Osteocyte (in vitro differentiated cells): ENCODE measurements around the gene RFXAP. TPM values are rescaled to one million over a fixed set of nuclear protein-coding genes. Genes with fewer than 3 reads are reported as not detected.
A peak's percentile ranks its signal among the peaks of the same experiment; 100 is the strongest.
"Not testable (repeated sequence)": the region's sequence is repeated elsewhere in the genome, so short reads cannot be mapped to it uniquely, and the experiment has no call there.

ENCODE experiments used
- DNase-seq: peaks from one replicate; pipeline ENCODE4 v3.0.0; 2021; ENCODE audit warnings: mixed read lengths; ENCODE audit not compliant: unreplicated experiment; ENCODE audit errors: extremely low spot score
- H3K27ac Mint-ChIP-seq: one replicate; pipeline ENCODE4 v1.8.0; 2021; ENCODE audit warnings: mild to moderate bottlenecking, mixed read lengths; ENCODE audit not compliant: unreplicated experiment
- H3K27me3 Mint-ChIP-seq: one replicate; pipeline ENCODE4 v1.8.0; 2021; ENCODE audit warnings: mixed read lengths; ENCODE audit not compliant: unreplicated experiment
- H3K36me3 Mint-ChIP-seq: one replicate; pipeline ENCODE4 v1.8.0; 2021; ENCODE audit warnings: mixed read lengths; ENCODE audit not compliant: unreplicated experiment
- H3K4me1 Mint-ChIP-seq: one replicate; pipeline ENCODE4 v1.8.0; 2021; ENCODE audit warnings: mixed read lengths; ENCODE audit not compliant: unreplicated experiment
- H3K4me3 Mint-ChIP-seq: one replicate; pipeline ENCODE4 v1.8.0; 2021; ENCODE audit warnings: mild to moderate bottlenecking, moderate library complexity, mixed read lengths; ENCODE audit not compliant: unreplicated experiment
- H3K9me3 Mint-ChIP-seq: one replicate; pipeline ENCODE4 v1.8.0; 2021; ENCODE audit warnings: mixed read lengths; ENCODE audit not compliant: unreplicated experiment
- total RNA-seq: library from RNA; stranded (reverse); gene quantifications from 2 replicates; pipeline ENCODE4 v1.2.1, GENCODE V29; 2021
- TF ChIP-seq, protein P1 (sequence below): fragments of 200-600 bp; sonication (generic); IDR thresholded peaks from 2 replicates; pipeline ENCODE4 v1.5.0; 2021; ENCODE audit warnings: antibody characterized with exemption, mild to moderate bottlenecking, moderate library complexity

RFXAP gene
- total RNA-seq, 1 donor from 2014 or later = 4.9 TPM

DNA sequence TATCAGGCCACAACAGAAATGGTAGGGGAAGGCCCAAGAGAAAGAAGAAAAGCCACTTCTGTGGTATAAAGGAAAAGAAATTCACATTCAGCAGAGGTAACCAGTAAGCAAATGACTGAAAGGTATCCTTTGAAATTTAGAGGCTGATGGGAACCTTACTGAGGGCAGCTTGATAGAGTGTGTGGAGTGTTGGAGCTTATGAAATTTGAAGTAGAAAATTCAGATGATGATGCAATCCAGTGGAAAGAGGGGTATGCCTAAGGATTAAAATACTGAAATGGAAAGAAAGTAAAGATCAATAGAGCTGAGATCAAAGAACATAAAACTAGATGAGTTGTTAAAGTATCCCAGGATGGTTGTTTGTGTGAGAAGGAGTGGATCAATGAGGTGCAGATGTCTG lies 42.8 kb upstream of the RFXAP start:
- peaks cover 9% of the 10 kb centered on the region for H3K4me1 Mint-ChIP-seq
- TF ChIP-seq, protein P1, sequence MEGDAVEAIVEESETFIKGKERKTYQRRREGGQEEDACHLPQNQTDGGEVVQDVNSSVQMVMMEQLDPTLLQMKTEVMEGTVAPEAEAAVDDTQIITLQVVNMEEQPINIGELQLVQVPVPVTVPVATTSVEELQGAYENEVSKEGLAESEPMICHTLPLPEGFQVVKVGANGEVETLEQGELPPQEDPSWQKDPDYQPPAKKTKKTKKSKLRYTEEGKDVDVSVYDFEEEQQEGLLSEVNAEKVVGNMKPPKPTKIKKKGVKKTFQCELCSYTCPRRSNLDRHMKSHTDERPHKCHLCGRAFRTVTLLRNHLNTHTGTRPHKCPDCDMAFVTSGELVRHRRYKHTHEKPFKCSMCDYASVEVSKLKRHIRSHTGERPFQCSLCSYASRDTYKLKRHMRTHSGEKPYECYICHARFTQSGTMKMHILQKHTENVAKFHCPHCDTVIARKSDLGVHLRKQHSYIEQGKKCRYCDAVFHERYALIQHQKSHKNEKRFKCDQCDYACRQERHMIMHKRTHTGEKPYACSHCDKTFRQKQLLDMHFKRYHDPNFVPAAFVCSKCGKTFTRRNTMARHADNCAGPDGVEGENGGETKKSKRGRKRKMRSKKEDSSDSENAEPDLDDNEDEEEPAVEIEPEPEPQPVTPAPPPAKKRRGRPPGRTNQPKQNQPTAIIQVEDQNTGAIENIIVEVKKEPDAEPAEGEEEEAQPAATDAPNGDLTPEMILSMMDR = no peak
- H3K9me3 Mint-ChIP-seq = no peaks in the 10 kb centered on the region
- no peak overlapping the region for H3K4me3 Mint-ChIP-seq
- no peaks in the 10 kb centered on the region for H3K36me3 Mint-ChIP-seq
- peaks cover 16% of the 10 kb centered on the region for H3K27me3 Mint-ChIP-seq
- DNase-seq = no peak
- no peak overlapping the region for H3K27ac Mint-ChIP-seq

DNA sequence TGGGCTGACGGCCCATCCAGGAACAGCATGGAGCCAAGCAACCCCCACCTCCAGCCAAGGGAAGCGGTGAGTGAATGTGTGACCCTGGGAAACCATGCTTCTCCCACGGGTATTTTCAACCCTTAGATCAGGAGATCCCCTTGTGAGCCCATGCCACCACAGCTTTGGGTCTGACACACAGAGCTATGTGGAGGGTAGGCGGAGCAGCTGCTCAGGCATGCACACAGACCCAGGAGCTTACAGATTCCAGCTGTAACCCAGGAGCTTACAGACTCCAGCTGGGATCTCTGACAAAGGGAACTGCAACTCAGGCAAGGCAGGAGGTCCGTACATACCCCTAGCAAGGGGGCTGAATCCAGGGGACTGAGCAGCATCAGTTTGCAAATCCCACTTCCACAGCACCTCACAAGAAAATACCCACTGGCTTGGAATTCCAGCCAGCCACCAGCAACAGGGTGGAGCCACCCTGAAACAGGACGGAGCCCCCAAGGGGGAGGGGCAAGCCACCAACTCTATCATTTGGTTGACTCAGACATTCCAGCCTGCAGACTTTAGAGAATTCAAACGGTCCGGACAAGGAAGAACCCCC lies 40.8 kb upstream of the RFXAP start:
- Mint-ChIP-seq H3K36me3 (no peaks in the 10 kb centered on the region), H3K4me1 (peaks cover 9% of the 10 kb centered on the region), H3K27me3 (peaks cover 19% of the 10 kb centered on the region), H3K27ac (no peak overlapping the region), H3K4me3 (peak overlapping the region; percentile 44), H3K9me3 (no peaks in the 10 kb centered on the region)
- no peak for DNase-seq
- TF ChIP-seq, protein P1 = no peak

DNA sequence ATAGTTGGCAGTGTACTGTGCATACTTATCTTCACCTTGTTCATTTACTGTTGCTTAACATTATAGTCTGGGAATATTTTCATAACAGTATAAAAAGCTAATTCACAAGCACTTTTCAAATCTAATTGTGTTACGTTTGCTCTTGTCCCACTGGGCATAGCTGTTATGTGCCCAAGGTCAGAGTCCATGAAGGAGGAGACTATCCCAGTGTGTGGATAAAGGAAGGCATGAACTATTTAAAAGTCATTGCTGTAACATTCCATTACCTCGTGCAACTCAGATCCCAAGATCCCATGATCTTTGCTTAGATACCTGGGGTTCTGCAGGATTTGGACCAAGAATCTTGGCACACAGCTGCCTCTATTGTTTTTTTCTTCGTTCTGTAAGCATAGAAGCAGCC lies 35.1 kb upstream of the RFXAP start:
- Mint-ChIP-seq H3K4me3 (no peak overlapping the region), H3K27me3 (peaks cover 13% of the 10 kb centered on the region), H3K36me3 (no peaks in the 10 kb centered on the region), H3K27ac (no peak overlapping the region), H3K4me1 (peaks cover 2% of the 10 kb centered on the region), H3K9me3 (no peaks in the 10 kb centered on the region)
- TF ChIP-seq, protein P1 = no peak
- no peak for DNase-seq

DNA sequence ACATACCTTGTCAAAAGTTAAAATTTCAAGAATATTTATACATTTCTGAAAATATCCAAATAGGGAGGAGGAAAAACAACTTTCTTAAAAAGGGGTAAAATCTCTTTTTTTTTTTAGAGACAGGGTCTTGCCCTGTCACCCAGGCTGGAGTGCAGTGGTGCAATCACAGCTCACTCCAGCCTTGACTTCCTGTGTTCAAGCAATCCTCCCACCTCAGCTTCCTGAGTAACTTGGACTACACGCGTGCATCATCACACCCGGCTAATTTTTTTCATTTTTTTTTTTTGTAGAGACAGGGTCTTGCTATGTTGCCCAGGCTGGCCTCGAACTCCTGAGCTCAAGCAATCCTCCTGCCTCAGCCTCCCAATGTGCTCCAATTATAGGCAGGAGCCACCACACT lies 32.8 kb upstream of the RFXAP start:
- not testable (repeated sequence) for H3K9me3 Mint-ChIP-seq, H3K27ac Mint-ChIP-seq, H3K4me1 Mint-ChIP-seq, H3K36me3 Mint-ChIP-seq, DNase-seq, H3K4me3 Mint-ChIP-seq
- peaks cover 16% of the 10 kb centered on the region for H3K27me3 Mint-ChIP-seq

DNA sequence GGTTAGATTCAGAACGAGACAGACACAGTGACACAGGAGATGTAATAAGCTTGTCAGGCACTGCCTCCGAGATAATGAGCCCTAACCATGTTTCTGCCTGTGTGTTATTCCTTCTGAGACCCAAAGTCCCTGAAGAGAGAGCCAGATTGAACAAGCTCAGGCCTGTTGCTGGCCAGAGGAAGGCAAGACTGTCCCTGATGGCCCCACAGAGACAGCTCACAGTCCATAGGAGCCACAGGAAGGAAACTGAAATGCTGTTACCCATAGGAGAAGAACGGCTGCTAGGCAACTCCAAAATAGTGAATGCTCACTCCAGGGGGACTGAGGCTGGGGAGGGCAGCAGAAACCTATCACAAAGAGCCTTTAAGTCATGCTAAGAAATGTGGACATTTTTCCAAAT lies 31.8 kb upstream of the RFXAP start:
- DNase-seq = no peak
- H3K27ac Mint-ChIP-seq = no peak overlapping the region
- no peaks in the 10 kb centered on the region for H3K36me3 Mint-ChIP-seq
- no peaks in the 10 kb centered on the region for H3K9me3 Mint-ChIP-seq
- H3K4me1 Mint-ChIP-seq = no peaks in the 10 kb centered on the region
- TF ChIP-seq, protein P1 = no peak
- no peak overlapping the region for H3K4me3 Mint-ChIP-seq
- H3K27me3 Mint-ChIP-seq = peaks cover 16% of the 10 kb centered on the region

DNA sequence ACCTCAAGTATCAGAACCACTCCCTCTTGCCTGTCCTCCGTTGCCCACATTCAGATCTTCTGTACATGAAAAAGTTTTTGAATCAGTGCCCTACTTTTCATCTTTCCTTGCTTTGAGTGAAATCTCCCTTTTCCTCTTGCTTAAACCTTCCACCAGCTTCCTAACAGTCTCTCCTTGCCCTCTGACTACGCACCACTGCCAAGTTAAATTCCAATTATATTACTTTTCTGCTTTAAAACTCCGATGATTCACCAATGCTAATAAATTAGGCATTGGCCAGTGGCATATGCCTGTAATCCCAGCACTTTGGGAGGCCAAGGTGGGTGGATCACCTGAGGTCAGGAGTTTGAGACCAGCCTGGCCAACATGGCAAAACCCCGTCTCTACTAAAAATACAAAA lies 30.7 kb upstream of the RFXAP start:
- peaks cover 9% of the 10 kb centered on the region for H3K27me3 Mint-ChIP-seq
- H3K9me3 Mint-ChIP-seq = no peaks in the 10 kb centered on the region
- no peak overlapping the region for H3K27ac Mint-ChIP-seq
- no peaks in the 10 kb centered on the region for H3K36me3 Mint-ChIP-seq
- no peak for DNase-seq
- H3K4me1 Mint-ChIP-seq = no peaks in the 10 kb centered on the region
- TF ChIP-seq, protein P1 = no peak
- H3K4me3 Mint-ChIP-seq = no peak overlapping the region
